GM12801 (cell line): ENCODE measurements around the gene HDAC4.

Experiments used
- CTCF ChIP-seq: IDR thresholded peaks from one replicate; pipeline ENCODE4 v1.5.1; 2011; ENCODE audit warnings: control low read depth; ENCODE audit not compliant: insufficient read length; ENCODE audit errors: extremely low read depth

Gene HDAC4

GRCh38 chr2:239047861-239048260, 353.0 kb downstream of the HDAC4 start:
- no peak for TF ChIP-seq CTCF

- TF ChIP-seq CTCF: no peak
These were observed 353.4 kb downstream of the HDAC4 start for GRCh38 chr2:239047420-239047819.

DNA sequence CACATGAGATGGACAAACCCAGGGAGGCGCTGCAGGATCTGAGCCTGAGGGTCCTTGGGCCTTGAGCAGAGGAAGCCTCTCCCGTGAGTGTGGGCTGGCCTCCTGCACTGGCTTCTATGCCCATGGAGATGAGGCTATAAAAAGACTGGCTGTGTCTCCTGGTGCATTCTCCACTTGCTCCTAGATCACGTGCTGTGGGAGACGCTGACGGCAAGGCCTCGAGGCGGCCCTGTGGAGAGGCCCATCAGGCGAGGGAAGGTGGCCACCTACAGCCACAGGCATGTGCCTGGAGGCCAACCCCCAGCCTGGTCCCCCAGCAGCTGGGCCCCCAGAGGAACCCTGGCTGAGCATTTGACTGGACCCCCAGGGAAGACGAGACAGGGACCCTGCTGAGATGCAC, 354.0 kb downstream of the HDAC4 start:
- no peak for TF ChIP-seq CTCF

DNA sequence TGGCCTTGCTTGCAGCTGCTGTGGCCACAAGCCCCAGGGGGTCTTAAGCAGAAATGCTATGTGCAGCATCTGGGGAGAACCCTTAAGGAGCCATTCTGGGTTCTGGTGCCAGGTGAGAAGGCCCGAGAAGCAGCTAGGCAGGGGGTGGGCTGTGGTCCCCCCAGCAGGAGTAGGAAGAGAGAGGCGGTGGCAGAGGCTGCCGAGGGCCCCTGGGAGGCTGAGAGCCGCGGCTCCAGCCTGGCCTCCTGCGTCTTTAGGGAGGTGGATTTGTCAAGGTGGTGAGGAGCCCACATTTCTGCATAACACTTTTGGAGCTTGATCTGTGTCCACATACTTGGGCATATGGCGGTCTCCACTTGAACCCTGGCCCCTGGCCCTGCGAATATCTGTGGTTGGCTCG, 356.5 kb downstream of the HDAC4 start:
- no peak for TF ChIP-seq CTCF

- no peak for TF ChIP-seq CTCF
These were observed 357.5 kb downstream of the HDAC4 start for GRCh38 chr2:239043326-239043725.

GRCh38 chr2:239042551-239043320, 358.1 kb downstream of the HDAC4 start:
- TF ChIP-seq CTCF: no peak

- TF ChIP-seq CTCF: no peak
These were observed 358.8 kb downstream of the HDAC4 start for GRCh38 chr2:239042046-239042445.
